ENCODE data around the gene HOXD4.
A peak's percentile ranks its signal among the peaks of the same experiment; 100 is the strongest.

HOXD4 gene

DNA sequence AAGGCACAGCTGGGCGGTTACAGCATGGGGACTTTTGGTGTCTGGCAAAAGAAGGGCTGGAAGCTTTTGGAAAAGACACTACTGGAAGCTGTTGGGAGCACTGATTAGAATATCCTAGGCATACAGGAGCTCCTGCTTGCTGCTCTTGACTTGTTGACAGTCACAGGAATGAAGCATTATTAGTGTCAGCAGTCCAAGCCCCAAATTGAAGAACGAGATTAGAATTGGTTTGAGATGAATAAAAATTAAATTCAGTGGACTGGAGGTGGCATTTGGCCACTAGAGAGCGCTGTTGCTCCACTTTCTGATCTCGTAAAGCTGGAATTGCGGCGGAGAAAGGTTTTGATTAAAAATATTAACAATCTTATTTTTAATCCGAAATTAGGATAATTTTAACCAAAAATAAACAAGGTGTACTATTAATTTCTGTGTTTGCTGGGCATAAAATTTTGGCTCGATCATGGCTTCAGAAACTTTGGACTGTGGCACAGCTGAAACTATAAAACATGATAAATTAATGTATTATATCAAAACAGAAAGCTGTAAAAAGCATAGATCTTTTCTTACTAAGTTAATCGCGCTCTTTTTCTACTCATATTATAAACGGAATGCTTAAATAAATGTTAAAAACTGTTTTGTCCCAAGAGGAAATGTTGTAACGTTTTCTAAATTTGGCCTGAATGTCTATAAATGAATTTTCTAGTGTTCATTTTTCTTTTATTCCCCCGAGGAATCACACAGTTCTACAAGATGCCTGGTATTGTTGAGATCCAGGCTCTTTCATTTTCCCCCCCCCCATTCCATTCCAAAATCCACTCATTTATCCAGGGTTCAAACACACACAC lies 24.2 kb upstream of the HOXD4 start:
- DNase-seq (ENCODE audit: low spot score): no peak

GRCh38 chr2:176127774-176128072 lies 23.6 kb upstream of the HOXD4 start:
- no peak for DNase-seq (ENCODE audit: low spot score)

DNA sequence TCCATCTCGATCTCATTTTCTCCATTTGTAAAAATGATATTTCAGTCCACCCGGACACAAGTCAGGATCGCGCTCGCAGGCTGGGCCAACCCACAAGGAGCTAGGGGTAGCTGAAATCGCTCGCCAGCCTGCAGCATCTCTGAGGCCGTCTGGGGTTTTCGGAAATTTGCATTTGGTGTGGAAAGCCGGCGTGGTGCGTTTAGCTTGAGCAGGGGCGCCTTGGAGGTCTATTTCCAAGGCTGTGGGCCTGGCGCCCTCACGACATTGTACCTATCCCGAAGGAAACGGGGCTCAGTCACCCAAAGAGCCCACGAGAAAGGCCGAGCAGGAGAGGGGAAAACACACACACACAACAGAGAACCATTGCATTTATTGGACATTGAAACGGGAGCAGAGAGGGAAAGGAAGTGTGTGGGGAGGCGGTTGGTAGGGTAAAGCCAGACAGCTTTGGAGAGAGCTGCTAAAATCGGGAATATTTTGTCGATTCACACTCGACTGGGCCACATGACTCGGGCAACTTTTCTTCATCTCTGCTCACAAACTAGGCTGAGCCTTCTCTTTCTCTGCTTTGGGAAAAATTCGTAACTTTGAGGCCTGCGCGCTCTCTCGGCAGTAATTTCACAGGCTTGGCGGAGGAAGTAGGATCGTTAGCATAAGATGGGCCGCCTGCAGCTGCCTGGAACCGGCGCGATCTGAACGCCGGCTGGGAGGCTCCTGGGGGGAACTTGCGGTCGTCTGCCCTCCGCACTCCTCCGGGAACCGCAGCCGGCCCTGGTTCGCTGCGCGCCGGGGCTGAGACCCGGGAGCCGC lies 23.0 kb upstream of the HOXD4 start:
- DNase-seq (ENCODE audit: low spot score): no peak

GRCh38 chr2:176128982-176129796 lies 22.2 kb upstream of the HOXD4 start, which contains the start of gene HOXD8:
Gene HOXD8, plus strand, starts transcription at chr2:176129705. Its CDS starts 662 bp downstream, at chr2:176130367.
- DNase-seq (ENCODE audit: low spot score): peak; percentile 81

DNA sequence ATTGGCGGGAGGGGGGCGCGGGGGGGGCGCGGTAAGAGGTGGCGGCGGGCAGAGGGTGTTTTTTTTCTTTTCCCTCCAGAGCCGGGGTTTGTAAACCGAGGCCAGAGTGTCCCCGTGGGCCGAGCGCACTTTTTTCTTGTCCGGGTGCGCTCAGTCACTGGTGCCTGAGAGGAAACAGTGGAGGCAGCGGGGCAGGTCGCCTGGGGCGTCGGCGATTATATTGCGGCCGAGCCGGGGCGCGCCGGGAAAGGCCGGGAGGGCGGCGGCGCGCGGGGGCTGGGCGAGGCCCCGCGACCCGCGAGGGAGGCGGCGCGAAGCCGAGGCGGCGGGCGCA lies 21.6 kb upstream of the HOXD4 start:
- peak; percentile 55 for DNase-seq (ENCODE audit: low spot score)

GRCh38 chr2:176130147-176130956 lies 21.0 kb upstream of the HOXD4 start:
- DNase-seq (ENCODE audit: low spot score): peak; percentile 59

GRCh38 chr2:176130957-176131847 lies 20.1 kb upstream of the HOXD4 start:
- no peak for DNase-seq (ENCODE audit: low spot score)

- no peak for DNase-seq (ENCODE audit: low spot score)
Measured at GRCh38 chr2:176131848-176132158, 19.5 kb upstream of the HOXD4 start.

DNA sequence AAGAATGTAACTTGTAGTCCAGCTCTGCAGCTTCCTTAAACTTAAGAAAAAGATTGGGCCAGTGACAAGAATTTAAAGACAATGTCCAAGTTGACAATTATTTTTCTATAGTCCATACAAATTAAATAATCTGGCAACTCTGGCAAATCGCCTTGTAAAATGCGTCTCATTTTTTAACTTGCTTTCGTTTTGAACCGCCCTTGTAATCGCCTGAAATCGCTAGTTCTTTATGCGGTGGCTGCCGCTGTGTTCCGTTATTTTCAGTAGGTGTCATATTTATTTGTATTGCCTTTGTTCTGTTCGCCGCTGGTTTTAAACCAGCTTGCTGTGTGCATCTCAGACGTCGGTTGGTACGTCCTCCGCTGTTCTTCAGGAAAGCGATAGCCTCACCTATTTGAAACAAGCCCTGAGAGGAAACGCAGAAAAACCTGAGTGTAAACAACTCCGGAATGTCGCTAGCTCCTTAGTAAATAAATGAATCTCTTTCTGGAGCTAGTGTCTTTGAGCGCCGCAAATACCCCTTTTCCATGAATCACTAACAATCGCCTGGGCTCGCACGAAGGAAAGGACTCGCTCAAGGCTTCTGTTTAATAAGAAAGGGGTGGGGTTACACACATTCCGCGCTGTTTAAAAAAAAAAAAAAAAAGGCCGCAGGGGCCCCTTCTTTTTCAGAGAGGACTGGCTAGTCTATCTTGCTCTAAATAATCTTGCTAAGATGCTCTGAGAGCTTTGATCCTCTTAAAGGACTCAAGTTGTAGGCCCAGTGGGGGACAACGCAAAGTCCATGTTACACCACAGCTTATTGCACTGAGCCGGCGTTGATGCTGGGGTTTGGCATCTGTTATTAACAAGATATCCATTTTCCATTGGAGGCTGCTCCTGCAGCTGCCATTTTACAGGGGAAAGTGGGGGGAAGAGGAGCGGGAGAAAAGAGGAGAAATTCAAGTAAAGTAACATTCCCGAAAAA lies 18.9 kb upstream of the HOXD4 start:
- DNase-seq (ENCODE audit: low spot score): no peak

DNA sequence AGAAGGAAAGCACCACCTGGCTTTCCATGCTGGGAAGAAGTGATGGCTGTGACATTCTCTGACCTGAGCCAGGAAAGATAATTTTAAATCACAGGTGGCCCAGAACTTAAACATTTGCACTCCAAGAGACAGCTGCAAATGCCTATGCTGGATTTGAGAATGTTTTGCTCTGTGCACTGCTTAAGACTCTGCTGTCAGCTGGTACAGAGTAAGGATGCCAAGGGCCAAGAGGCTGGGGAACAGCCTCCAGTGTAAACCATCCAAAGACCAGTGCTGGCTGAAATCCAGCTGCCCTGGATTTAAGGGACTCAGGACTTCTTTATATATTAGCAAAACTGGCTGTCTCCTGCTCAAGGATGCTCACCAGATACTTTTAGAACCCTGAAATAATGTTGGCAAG lies 18.0 kb upstream of the HOXD4 start:
- DNase-seq (ENCODE audit: low spot score): no peak

DNA sequence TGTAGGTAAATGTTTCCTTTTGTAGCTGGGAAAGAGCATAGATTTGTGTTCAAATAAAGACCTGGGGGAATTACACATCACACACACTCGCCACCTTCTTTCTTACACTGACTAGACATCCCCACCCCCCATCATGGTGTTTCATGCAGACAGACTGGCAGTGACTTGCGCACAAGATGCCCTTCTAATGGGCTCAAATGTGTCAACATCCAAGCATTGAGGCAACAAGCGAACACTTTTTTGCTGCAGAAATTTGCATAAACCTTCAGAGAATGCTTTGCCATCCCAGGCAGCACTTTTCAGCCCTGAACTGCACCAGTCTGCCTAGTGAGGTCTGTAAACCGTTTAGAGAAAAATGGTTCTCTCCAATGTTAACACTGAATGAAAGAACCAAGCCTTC lies 17.3 kb upstream of the HOXD4 start:
- DNase-seq (ENCODE audit: low spot score): no peak

GRCh38 chr2:176135035-176135440 lies 16.3 kb upstream of the HOXD4 start:
- DNase-seq (ENCODE audit: low spot score): peak; percentile 73

GRCh38 chr2:176136374-176137251 lies 14.7 kb upstream of the HOXD4 start:
- DNase-seq (ENCODE audit: low spot score): peak; percentile 57

DNA sequence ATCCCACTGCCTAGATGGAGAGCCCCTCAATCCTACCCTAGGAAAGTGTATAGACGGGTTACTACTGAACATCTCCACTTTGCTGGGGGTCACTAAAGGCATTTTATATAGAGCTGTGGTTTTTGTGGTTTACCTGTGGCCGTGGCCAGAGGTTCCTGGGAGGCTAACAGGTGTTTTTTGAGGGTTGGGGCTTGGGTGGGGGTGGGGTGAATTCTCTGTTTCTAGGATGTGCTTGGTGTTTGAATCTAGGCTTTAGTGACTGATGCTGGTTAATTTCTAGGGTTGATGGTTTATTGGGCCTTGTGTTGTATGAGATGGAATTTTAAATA lies 14.1 kb upstream of the HOXD4 start:
- no peak for DNase-seq (ENCODE audit: low spot score)

GRCh38 chr2:176137906-176138305 lies 13.4 kb upstream of the HOXD4 start:
- no peak for DNase-seq (ENCODE audit: low spot score)

GRCh38 chr2:176138526-176138922 lies 12.8 kb upstream of the HOXD4 start:
- DNase-seq (ENCODE audit: low spot score): no peak

DNA sequence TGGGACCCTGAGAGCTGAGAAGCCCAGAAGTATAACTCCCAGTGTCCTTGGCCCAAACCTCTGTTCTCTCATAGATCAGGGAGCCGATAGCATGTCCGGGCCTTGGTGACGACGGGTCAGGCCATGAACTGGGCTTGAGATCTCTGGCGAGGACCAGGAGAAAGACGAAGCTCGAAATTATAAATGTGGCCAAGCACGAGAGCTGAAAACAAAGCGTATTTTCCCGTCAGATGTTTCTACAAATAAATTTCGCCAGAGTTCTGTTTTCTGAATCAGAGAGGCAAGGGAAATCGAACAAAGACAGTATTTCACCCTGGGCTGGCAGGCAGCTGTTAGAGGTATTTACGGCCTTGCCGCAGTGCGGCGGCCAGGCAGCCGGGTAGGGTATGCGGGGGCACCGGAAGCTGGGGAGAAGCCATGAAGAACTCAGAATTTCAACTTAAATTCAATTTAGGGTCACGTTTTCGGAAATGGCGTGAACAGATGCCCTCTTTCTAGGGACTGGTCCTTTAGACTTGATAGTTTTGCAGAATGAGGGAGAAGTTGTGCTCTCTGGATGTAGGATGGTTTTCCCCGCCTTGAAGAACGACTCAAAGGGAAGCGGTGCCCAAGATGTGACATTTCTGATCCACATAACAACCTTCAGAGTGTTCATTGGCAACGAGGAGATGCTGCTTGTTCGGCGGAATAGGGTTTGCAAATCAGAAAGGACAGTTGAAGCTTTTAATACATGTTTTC lies 12.3 kb upstream of the HOXD4 start:
- no peak for DNase-seq (ENCODE audit: low spot score)

Data from SW480 (cell line).